Prostate gland (tissue), 2 donors: Measurements from ENCODE around the gene PID1. TPM values are rescaled to one million over a fixed set of nuclear protein-coding genes. Genes with fewer than 3 reads are reported as not detected.

Experiments used
- DNase-seq: peaks from one replicate; pipeline ENCODE4 v3.0.0-alpha.2; 2019; ENCODE audit warnings: low spot score
- H3K27ac ChIP-seq, 2 donors: fragments of 200-600 bp; sonication (generic); 2 replicates each; pipeline ENCODE4 v1.5.1; 2017 to 2019
- H3K27me3 ChIP-seq: fragments of 200-600 bp; sonication (generic); replicated peaks from 2 replicates; pipeline ENCODE4 v1.5.1; 2019; ENCODE audit not compliant: insufficient read depth
- H3K36me3 ChIP-seq, 2 donors: fragments of 200-600 bp; sonication (generic); 1 replicate in 1 of 2; 2 replicates in 1 of 2; pipeline versions ENCODE4 v1.5.1 to v1.8.1; 2017 to 2019
- H3K4me1 ChIP-seq: fragments of 200-600 bp; sonication (generic); replicated peaks from 2 replicates; pipeline ENCODE4 v1.5.1; 2019
- H3K4me3 ChIP-seq, 2 donors: fragments of 200-600 bp; sonication (generic); 2 replicates each; pipeline ENCODE4 v1.5.1; 2017 to 2019
- H3K9me3 ChIP-seq: fragments of 200-600 bp; sonication (generic); 2 replicates; pipeline ENCODE4 v1.5.1; 2017
- CTCF ChIP-seq, 4 experiments: fragments of 200-600 bp in 2 of 4; fragments of 450-650 bp in 2 of 4; sonication (generic) in 2 of 4; IDR thresholded peaks; 1 replicate in 3 of 4; 2 replicates in 1 of 4; pipeline ENCODE4 v1.5.1; 2016 to 2019; ENCODE audit warnings: antibody characterized with exemption in 4 of 4, mild to moderate bottlenecking in 2 of 4, moderate library complexity in 2 of 4
- POLR2A ChIP-seq: fragments of 450-650 bp; IDR thresholded peaks from one replicate; pipeline ENCODE4 v1.6.1; 2016; ENCODE audit warnings: antibody characterized with exemption, mild to moderate bottlenecking
- POLR2AphosphoS5 ChIP-seq: sonication (generic); formaldehyde crosslinking; IDR thresholded peaks from one replicate; pipeline ENCODE4 v1.6.1; 2017; ENCODE audit warnings: antibody characterized with exemption
- WGBS: methylation state at CpG from one replicate; pipeline ENCODE4 v1.1.5; 2018; 5-methylcytosine and 5-hydroxymethylcytosine counted together
- intact Hi-C: fragments of 100-400 bp; cut with DNase I; formaldehyde crosslinking; loops from one replicate; pipeline ENCODE4 v1.14.2; 2022
- total RNA-seq, 2 donors: library from RNA; depleted of rRNA; stranded (reverse); fragments of >200 nt; gene quantifications; one replicate each; pipeline ENCODE4 v1.1.0, GENCODE V29; 2016

Gene PID1
- total RNA-seq, 2 donors from 2014 or later = 14.0 to 21.0 TPM

- TF ChIP-seq POLR2AphosphoS5 (no peak), POLR2A (no peak)
- DNase-seq = no peak
- Histone ChIP-seq H3K27ac (no peak overlapping the region), H3K4me1 (no peaks in the 10 kb centered on the region), H3K36me3 (no peaks in the 10 kb centered on the region), H3K27me3 (no peaks in the 10 kb centered on the region), H3K9me3 (no peaks in the 10 kb centered on the region), H3K4me3 (no peak overlapping the region)
- WGBS = 71% methylated on average over 2 of the region's 2 CpGs
- intact Hi-C loops = no loop called here
Observed at GRCh38 chr2:229257985-229258384, 13.1 kb downstream of the PID1 start.

- intact Hi-C loops = no loop called here
- Histone ChIP-seq H3K27ac (no peak overlapping the region), H3K4me1 (no peaks in the 10 kb centered on the region), H3K36me3 (no peaks in the 10 kb centered on the region), H3K27me3 (no peaks in the 10 kb centered on the region), H3K4me3 (no peak overlapping the region), H3K9me3 (no peaks in the 10 kb centered on the region)
- no peak for TF ChIP-seq CTCF (IDR thresholded peaks at IDR 0.05)
- TF ChIP-seq POLR2A = no peak
- no peak for TF ChIP-seq POLR2AphosphoS5
- no peak for DNase-seq
Observed at GRCh38 chr2:229256376-229256775, 14.7 kb downstream of the PID1 start.

GRCh38 chr2:229254206-229254605 lies 16.9 kb downstream of the PID1 start:
- no peaks in the 10 kb centered on the region for H3K27me3 ChIP-seq
- no peaks in the 10 kb centered on the region for H3K4me1 ChIP-seq
- no peaks in the 10 kb centered on the region for H3K36me3 ChIP-seq
- TF ChIP-seq CTCF (IDR thresholded peaks at IDR 0.05) (no peak), POLR2A (no peak), POLR2AphosphoS5 (no peak)
- WGBS = 63% methylated on average over 4 of the region's 4 CpGs
- no peaks in the 10 kb centered on the region for H3K9me3 ChIP-seq
- H3K27ac ChIP-seq = no peak overlapping the region
- intact Hi-C loops = no loop called here
- H3K4me3 ChIP-seq = no peak overlapping the region
- DNase-seq = no peak

GRCh38 chr2:229252996-229253395 lies 18.1 kb downstream of the PID1 start:
- Histone ChIP-seq H3K36me3 (no peaks in the 10 kb centered on the region), H3K4me1 (no peaks in the 10 kb centered on the region), H3K27ac (no peak overlapping the region), H3K27me3 (no peaks in the 10 kb centered on the region), H3K4me3 (no peak overlapping the region), H3K9me3 (no peaks in the 10 kb centered on the region)
- intact Hi-C loops = no loop called here
- no peak for DNase-seq
- TF ChIP-seq POLR2AphosphoS5 (no peak), POLR2A (no peak), CTCF (IDR thresholded peaks at IDR 0.05) (no peak)

GRCh38 chr2:229252280-229252679 lies 18.8 kb downstream of the PID1 start:
- WGBS = 34% methylated on average over 1 of the region's 1 CpG
- intact Hi-C loops = no loop called here
- Histone ChIP-seq H3K27me3 (no peaks in the 10 kb centered on the region), H3K4me3 (no peak overlapping the region), H3K36me3 (no peaks in the 10 kb centered on the region), H3K9me3 (no peaks in the 10 kb centered on the region), H3K4me1 (no peaks in the 10 kb centered on the region), H3K27ac (no peak overlapping the region)
- TF ChIP-seq CTCF (IDR thresholded peaks at IDR 0.05) = no peak
- TF ChIP-seq POLR2A = no peak
- TF ChIP-seq POLR2AphosphoS5 = no peak
- DNase-seq = no peak
